Thoracic aorta (tissue), 2 donors: Measurements from ENCODE around the gene PRDM16. TPM values are rescaled to one million over a fixed set of nuclear protein-coding genes. Genes with fewer than 3 reads are reported as not detected.

ENCODE experiments used
- ATAC-seq: fragments of 150-250 bp; one replicate; pipeline ENCODE4 v1.8.0; 2017; ENCODE audit warnings: low read depth; ENCODE audit not compliant: insufficient number of reproducible peaks, low FRiP score
- DNase-seq: peaks from one replicate; pipeline ENCODE4 v3.0.0-alpha.2; 2020; ENCODE audit warnings: low spot score
- H3K27ac ChIP-seq, 2 donors: fragments of 200-600 bp; sonication (generic); 1 replicate in 1 of 2; 2 replicates in 1 of 2; pipeline ENCODE4 v1.5.1; 2016; ENCODE audit warnings: mild to moderate bottlenecking in 2 of 2, moderate library complexity in 2 of 2
- H3K27me3 ChIP-seq: fragments of 200-600 bp; sonication (generic); replicated peaks from 2 replicates; pipeline ENCODE4 v1.6.0; 2016; ENCODE audit warnings: mild to moderate bottlenecking; ENCODE audit not compliant: insufficient read depth
- H3K36me3 ChIP-seq: fragments of 200-600 bp; sonication (generic); one replicate; pipeline ENCODE4 v1.5.1; 2016
- H3K4me1 ChIP-seq, 2 donors: fragments of 200-600 bp; sonication (generic); 1 replicate in 1 of 2; 2 replicates in 1 of 2; pipeline versions ENCODE4 v1.5.1 to v1.6.0; 2016; ENCODE audit warnings: low read depth in 2 of 2, mild to moderate bottlenecking in 1 of 2; ENCODE audit not compliant: control insufficient read depth in 1 of 2
- H3K4me3 ChIP-seq: fragments of 200-600 bp; sonication (generic); 2 replicates; pipeline ENCODE4 v1.5.1; 2016; ENCODE audit warnings: mild to moderate bottlenecking
- H3K9me3 ChIP-seq: fragments of 200-600 bp; sonication (generic); 2 replicates; pipeline ENCODE4 v1.5.1; 2016
- total RNA-seq, 2 donors: library from RNA; depleted of rRNA; stranded (reverse); fragments of >200 nt; gene quantifications; one replicate each; pipeline versions ENCODE4 v1.1.0 to v1.2.3, GENCODE V29; 2016
- TF ChIP-seq, protein P1 (sequence below): fragments of 200-600 bp; sonication (generic); IDR thresholded peaks from one replicate; pipeline ENCODE4 v1.5.1; 2019; ENCODE audit warnings: antibody characterized with exemption

Gene PRDM16
- total RNA-seq, 2 donors from 2014 or later: 68.9 to 85.4 TPM

DNA sequence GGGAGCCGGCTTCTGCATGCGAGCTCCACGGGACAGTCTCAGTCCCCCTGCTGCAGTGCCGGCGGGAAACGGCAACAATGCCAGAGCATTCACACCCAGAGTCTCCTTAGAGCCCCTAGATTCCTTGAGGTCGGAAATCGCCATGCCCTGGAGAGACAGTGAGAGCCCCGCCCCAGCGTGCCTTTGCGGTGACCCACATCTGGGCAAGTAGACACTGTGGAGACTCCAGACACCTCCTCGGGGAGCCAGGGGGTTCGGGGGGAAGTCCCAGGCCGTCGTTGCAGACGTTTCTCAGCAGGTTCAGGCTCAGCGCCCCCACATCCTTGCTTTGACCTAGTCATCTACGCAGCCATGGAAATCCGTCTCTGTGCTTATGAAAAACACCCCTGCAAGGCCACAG, 304.2 kb downstream of the PRDM16 start:
- Histone ChIP-seq H3K36me3 (no peaks in the 10 kb centered on the region), H3K4me1 (peaks cover 43 to 70% of the 10 kb centered on the region in 2 donors), H3K9me3 (no peaks in the 10 kb centered on the region), H3K4me3 (peak overlapping the region; percentile 8), H3K27me3 (no peaks in the 10 kb centered on the region), H3K27ac (peak overlapping the region; percentile 93 to 99)
- TF ChIP-seq, protein P1, sequence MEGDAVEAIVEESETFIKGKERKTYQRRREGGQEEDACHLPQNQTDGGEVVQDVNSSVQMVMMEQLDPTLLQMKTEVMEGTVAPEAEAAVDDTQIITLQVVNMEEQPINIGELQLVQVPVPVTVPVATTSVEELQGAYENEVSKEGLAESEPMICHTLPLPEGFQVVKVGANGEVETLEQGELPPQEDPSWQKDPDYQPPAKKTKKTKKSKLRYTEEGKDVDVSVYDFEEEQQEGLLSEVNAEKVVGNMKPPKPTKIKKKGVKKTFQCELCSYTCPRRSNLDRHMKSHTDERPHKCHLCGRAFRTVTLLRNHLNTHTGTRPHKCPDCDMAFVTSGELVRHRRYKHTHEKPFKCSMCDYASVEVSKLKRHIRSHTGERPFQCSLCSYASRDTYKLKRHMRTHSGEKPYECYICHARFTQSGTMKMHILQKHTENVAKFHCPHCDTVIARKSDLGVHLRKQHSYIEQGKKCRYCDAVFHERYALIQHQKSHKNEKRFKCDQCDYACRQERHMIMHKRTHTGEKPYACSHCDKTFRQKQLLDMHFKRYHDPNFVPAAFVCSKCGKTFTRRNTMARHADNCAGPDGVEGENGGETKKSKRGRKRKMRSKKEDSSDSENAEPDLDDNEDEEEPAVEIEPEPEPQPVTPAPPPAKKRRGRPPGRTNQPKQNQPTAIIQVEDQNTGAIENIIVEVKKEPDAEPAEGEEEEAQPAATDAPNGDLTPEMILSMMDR: no peak
- no peak for DNase-seq
- no peak for ATAC-seq

DNA sequence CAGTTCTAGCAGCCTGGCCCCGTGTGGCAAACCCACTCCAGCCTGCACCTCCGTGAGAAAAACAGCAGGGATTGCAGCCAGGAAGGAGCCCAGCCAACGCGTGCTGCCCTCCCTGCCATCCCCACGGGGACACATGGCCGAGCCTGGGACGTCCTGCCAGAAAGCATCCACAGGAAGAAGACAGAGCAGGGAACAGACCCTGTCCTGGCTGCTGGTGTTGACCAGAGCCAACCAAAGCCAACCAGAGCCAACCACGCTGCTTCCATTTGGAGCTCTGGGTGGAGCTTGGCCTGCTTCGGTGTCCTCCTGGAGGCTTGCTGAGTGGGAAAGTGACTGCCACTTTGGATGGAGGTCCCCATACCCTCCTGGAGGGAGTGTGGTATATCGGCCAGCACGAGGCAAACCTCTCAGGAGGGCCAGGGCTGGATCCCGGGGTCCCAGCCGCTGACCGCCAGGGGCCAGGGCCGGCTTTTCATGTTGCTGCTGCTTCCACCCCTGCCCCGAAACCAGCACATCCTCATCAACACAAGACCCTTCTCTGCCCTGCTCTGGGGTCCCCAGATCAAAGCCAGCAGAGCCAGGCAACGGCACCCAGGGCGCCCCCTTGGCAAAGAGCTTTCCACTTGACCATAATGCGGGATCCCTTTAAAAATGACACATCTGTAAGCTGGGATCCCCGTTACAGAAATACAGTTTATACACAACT, 304.9 kb downstream of the PRDM16 start:
- TF ChIP-seq, protein P1: no peak
- no peak for DNase-seq
- H3K4me3 ChIP-seq: no peak overlapping the region
- no peaks in the 10 kb centered on the region for H3K27me3 ChIP-seq
- ATAC-seq: no peak
- peak overlapping the region; percentile 93 to 99 for H3K27ac ChIP-seq
- peaks cover 37 to 64% of the 10 kb centered on the region in 2 donors for H3K4me1 ChIP-seq
- no peaks in the 10 kb centered on the region for H3K36me3 ChIP-seq
- H3K9me3 ChIP-seq: no peaks in the 10 kb centered on the region

DNA sequence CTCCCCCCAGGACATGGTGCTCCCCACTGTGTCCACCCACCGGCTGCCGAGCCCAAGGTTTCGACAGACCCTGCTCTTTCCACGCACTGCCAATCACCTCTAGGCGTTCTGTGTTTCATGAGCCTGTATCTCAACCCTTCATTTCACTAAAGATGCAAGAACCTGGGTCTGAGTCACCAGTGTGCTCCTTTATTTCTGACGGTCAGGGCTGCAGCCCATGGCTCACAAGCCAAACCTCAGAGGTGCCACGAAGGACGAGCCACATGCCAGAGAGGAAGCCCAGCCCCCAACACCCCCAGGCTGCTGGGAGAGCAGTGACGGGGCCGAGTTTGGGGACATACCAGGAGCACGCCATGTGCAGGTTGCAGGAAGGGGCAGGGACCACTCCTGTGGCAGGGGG, 306.2 kb downstream of the PRDM16 start:
- TF ChIP-seq, protein P1: no peak
- H3K4me3 ChIP-seq: no peak overlapping the region
- no peak for DNase-seq
- H3K27me3 ChIP-seq: no peaks in the 10 kb centered on the region
- H3K9me3 ChIP-seq: no peaks in the 10 kb centered on the region
- no peaks in the 10 kb centered on the region for H3K36me3 ChIP-seq
- peaks cover 27 to 59% of the 10 kb centered on the region in 2 donors for H3K4me1 ChIP-seq
- H3K27ac ChIP-seq: peak overlapping the region; percentile 93 to 99
- ATAC-seq: no peak

DNA sequence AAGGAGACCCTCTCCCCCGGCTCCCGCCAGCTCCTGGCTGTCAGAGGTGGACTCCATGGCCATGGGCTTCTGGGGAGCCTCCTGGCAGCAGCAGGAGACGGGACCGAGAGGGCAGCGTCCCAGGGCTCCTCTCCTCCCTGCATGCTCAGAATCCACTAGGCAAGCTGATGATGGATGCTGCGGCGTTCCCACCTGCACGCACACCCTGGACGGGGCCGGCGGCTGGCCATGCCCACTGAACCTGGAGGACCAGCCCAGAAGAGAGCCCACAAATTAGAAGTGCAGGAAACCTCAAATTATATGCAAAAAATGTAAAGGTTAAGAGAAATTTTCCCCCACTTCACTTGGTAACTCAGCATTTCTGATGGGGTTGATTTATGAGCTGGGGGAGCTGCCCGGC, 308.2 kb downstream of the PRDM16 start:
- ATAC-seq: no peak

DNA sequence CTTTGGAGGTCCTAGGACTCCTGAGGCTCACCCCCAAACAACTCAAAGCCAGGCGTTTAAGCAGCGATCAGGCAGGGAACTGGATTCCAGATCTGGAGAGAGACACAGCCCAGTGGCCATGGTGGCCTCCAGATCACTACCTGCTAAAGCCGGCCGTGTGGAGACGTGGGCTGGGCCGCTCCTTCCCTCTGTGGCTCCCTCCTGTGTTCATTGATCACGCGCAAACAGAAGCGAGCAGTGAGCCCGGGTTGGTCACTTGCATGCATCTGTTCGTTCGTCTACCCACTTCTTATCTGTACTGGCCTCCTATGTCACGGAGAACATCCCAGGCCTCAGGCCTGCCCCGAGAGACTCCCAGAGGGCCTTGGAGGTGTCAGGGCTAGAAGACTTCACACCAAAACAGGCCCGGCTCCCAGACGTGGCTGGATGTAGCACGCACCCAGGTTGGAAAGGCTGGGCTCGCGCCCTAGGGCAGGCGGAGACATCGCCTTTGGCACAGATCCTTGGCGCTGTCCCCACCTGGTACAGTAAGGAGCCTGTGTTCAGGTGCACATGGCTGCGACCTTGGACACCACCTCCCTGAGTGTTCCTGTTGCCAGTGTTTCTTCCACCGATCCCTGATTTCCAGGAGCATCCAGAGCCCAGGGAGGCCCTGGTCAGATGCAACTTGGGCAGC, 308.7 kb downstream of the PRDM16 start:
- Histone ChIP-seq H3K36me3 (no peaks in the 10 kb centered on the region), H3K4me3 (no peak overlapping the region), H3K9me3 (no peaks in the 10 kb centered on the region), H3K4me1 (peaks cover 13 to 44% of the 10 kb centered on the region in 2 donors), H3K27ac (peak overlapping the region; percentile 28 to 99), H3K27me3 (no peaks in the 10 kb centered on the region)
- DNase-seq (no peak), ATAC-seq (no peak)
- TF ChIP-seq, protein P1: no peak

More for the DNA sequence above, 308.2 kb downstream of the PRDM16 start:
- DNase-seq: no peak
- Histone ChIP-seq H3K4me1 (peaks cover 18 to 50% of the 10 kb centered on the region in 2 donors), H3K27me3 (no peaks in the 10 kb centered on the region), H3K9me3 (no peaks in the 10 kb centered on the region), H3K27ac (peak overlapping the region; percentile 28 to 99), H3K4me3 (no peak overlapping the region), H3K36me3 (no peaks in the 10 kb centered on the region)
- TF ChIP-seq, protein P1: no peak
